IPS DF 6.9 (cell line): ENCODE results near the gene SYPL1.
A peak's percentile ranks its signal among the peaks of the same experiment; 100 is the strongest.

Experiments
- DNase-seq: peaks from one replicate; pipeline ENCODE4 v3.0.0-alpha.2; 2013; ENCODE audit warnings: low read depth, low spot score
- H3K27ac ChIP-seq: one replicate; pipeline ENCODE4 v1.5.1; 2013; ENCODE audit warnings: low read length, control low read depth
- H3K27me3 ChIP-seq: 2 replicates; pipeline ENCODE4 v1.6.1; 2013; ENCODE audit warnings: mild to moderate bottlenecking, low read length; ENCODE audit not compliant: control insufficient read depth, insufficient read depth
- H3K36me3 ChIP-seq: 2 replicates; pipeline ENCODE4 v1.6.1; 2013; ENCODE audit warnings: low read length; ENCODE audit not compliant: control insufficient read depth, insufficient read depth
- H3K4me1 ChIP-seq: 2 replicates; pipeline ENCODE4 v1.6.1; 2013; ENCODE audit warnings: low read length; ENCODE audit not compliant: control insufficient read depth, insufficient read depth
- H3K4me3 ChIP-seq: 2 replicates; pipeline ENCODE4 v1.5.1; 2013; ENCODE audit warnings: mild to moderate bottlenecking, low read length
- H3K9me3 ChIP-seq: 2 replicates; pipeline ENCODE4 v1.6.1; 2013; ENCODE audit warnings: low read length, inconsistent platforms; ENCODE audit not compliant: control insufficient read depth, insufficient read depth
- WGBS: extraction: QIAGEN DNeasy Blood & Tissue Kit; methylation state at CpG from one replicate; pipeline ENCODE4 v1.1.7; 2013; ENCODE audit warnings: mixed read lengths, missing lambda C conversion rate; ENCODE audit not compliant: insufficient read length, insufficient coverage; 5-methylcytosine and 5-hydroxymethylcytosine counted together

The SYPL1 gene

DNA sequence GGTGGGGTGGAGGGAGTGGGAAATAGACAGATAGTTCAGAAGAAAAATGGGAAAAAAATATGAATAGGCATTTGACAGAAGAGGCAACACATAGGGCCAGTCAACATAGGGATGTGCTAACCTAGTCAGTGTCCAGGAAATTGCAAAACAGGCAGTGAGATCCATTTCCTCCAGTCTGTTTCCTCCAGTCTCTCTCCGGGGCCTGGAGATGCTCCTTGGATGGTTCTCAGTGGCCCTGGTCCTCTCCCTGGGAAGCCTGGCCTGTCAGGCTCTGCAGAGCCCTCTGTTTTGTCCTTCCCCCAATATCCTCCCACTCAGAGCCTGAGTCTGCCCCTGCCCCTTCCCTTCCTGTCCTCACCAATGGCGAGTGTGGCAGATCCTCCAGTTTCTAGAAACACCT is 52.6 kb downstream of the SYPL1 start:
- Histone ChIP-seq H3K4me1 (no peaks in the 10 kb centered on the region; the same call in 1 of the 2 replicates), H3K9me3 (no peaks in the 10 kb centered on the region), H3K27me3 (no peaks in the 10 kb centered on the region), H3K36me3 (no peaks in the 10 kb centered on the region), H3K27ac (no peak overlapping the region), H3K4me3 (no peak overlapping the region)
- no peak for DNase-seq
- WGBS: no CpG with 5 or more reads among the region's 2 CpGs

DNA sequence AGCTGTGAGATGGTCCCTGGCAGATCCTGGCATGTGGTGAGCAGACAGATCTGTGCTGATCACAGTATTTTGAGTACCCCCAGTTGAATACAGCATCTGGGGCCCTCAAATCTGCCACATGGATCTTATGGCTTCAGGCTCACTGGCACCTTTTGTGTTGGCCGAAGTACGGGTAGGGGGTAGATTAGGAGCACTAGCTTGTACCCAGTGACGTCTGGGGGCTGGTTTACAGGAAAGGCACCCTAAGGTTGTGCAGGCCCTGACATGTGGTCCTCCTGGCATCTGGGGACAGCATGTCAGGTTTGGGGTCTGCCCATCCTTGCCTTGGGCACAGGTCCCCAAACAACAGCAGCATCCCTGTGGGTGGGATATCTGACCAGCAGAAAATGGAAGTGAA is 53.2 kb downstream of the SYPL1 start:
- H3K9me3 ChIP-seq: no peaks in the 10 kb centered on the region
- no peaks in the 10 kb centered on the region for H3K36me3 ChIP-seq
- no peak overlapping the region for H3K27ac ChIP-seq
- no peaks in the 10 kb centered on the region for H3K27me3 ChIP-seq
- no CpG with 5 or more reads among the region's 3 CpGs for WGBS
- no peaks in the 10 kb centered on the region; the same call in 1 of the 2 replicates for H3K4me1 ChIP-seq
- no peak overlapping the region for H3K4me3 ChIP-seq
- no peak for DNase-seq

DNA sequence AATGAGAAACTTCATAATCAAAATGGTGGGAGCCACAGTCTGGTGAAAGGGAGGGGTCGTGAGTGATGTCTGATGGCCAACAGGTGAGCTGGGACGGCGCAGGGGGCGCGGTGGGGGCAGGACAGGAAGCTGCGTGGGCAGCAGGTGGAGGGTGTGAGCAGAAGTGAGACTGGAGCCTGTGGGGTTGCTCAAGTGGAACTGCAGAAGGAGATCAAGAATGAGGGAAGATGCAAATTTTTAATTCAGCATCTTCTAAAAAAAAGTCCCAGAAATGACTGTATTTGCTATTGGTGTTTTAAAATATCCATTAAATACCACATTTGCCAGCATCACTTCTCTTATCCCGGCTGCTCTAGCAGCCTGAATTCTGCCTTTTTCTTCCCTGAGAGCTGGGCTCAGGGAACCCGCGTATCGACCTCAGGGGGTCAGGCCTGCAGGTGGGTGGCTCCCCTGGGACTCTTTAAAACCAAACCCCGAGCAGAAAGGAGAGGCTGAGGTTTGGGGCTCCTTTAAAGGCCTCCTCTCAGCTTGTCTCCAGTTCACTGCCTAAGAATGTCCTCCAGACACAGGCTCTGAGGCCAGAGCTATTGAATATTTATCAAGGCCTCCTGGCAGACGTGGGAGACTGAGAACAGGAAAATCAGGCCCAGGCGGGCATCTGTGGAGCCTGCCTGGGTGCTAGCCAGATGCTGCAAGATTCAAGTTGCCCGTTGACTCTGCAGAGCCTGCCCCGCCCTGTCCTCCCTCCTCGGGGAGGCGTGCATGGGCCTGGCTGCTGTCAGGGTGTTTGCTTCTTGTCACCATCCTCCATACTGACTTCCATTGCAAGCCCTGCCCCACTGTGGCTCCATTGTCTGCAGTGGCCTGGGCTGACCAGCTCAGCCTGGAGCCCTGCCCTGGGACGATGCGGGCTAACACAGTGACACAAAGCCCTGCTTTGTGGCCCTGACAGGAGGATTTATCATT is 53.9 kb downstream of the SYPL1 start:
- Histone ChIP-seq H3K27me3 (no peaks in the 10 kb centered on the region), H3K27ac (no peak overlapping the region), H3K9me3 (no peaks in the 10 kb centered on the region), H3K4me3 (no peak overlapping the region), H3K4me1 (no peaks in the 10 kb centered on the region; the same call in 1 of the 2 replicates), H3K36me3 (no peaks in the 10 kb centered on the region)
- WGBS: no CpG with 5 or more reads among the region's 19 CpGs
- DNase-seq: no peak

DNA sequence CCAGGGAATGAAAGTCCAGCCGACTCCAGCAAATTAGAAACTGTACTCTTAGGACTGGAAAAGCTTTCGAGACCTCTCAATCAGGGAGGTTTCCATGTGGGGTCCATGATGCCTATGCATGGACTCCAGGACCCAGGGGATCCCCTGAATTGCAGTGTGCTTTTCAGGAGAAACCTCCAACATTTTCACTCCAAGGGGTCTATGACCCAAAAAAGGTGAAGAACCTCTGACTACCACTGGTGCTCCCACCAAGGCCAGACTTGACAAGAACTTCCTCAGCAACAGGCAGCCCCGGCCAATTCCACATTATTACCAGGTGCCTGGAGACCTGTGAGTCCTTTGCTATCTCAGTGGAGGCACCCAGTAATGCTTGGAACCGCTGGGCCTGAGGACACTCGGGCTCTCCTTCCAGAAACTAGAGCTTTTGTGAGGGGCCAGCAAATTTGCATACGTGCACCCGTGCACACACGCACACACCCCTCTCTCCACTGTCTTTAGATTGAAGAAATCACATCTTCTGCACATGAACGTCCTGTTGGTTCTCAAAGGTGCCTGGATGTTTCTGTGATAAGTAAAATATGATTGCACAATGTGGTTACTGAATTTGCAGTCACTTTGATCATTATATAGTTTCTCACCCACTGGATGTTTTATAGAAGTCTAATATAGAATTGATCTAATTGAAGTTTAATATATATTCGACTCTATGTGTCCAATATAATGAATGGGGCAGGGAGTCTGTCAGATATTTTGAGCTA is 54.7 kb downstream of the SYPL1 start:
- Histone ChIP-seq H3K9me3 (no peaks in the 10 kb centered on the region), H3K4me1 (no peaks in the 10 kb centered on the region; the same call in 1 of the 2 replicates), H3K4me3 (no peak overlapping the region), H3K27ac (no peak overlapping the region), H3K27me3 (no peaks in the 10 kb centered on the region), H3K36me3 (no peaks in the 10 kb centered on the region)
- DNase-seq: no peak
- WGBS: no CpG with 5 or more reads among the region's 10 CpGs

DNA sequence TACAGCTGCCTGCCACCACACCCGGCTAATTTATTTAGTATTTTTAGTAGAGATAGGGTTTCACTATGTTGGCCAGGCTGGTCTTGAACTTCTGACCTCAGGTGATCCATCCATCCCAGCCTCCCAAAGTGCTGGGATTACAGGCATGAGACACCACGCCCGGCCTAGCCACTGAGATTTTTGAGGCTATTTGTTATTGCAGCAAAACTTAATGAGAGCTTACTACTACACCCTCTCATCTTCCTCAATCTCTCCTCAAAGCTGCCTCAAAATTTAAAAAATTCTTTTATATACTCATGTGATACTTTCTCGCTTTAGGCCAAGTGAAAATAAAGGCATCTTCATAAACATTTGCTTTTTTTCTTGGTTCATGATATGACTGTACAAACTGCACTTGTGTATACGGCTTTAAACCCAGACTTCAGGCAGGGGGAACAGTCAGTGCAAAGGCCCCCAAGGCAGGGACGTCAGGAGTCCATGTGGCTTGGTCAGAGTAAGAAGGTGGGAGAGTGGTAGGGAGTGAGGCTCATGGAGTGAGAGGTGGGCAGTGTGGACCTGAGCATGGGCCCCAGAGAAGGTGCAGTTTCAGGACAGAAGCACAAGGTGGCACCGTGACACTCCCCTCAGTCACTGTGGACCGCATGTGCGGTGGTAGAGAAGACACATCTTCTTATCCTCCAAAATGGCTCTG is 55.5 kb downstream of the SYPL1 start:
- Histone ChIP-seq H3K36me3 (no peaks in the 10 kb centered on the region), H3K9me3 (no peaks in the 10 kb centered on the region), H3K27me3 (no peaks in the 10 kb centered on the region), H3K4me3 (no peak overlapping the region), H3K4me1 (no peaks in the 10 kb centered on the region; the same call in 1 of the 2 replicates), H3K27ac (no peak overlapping the region)
- 100% methylated on average over 1 of the region's 9 CpGs for WGBS
- DNase-seq: peak; percentile 64

DNA sequence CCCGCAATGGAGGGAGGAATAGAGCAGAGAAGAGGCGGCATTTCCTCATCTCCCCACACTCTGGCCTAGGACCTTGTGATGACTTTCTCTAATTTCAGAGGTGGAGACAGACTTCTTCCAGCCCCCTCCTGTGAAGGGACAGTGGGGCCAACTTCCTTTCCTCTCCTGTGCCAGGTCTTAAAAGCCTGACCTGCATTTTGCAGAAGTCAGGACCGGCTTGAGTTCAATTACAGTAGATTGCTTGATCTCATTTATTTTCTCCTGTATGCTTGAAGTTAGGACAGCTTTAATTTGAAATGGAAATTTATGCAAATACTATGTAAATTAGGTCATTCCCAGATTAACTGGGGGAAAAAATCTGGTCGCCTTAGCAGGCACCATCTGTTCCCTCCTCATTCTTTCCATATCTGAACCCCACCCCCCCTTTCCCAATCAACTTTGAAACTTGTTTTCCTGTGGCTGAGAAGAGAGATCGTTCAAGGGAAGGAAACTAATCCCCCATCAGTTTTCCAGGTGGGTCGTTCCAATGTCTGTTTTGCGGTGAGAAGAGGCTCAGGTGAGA is 57.1 kb downstream of the SYPL1 start:
- Histone ChIP-seq H3K27me3 (no peaks in the 10 kb centered on the region), H3K4me1 (no peaks in the 10 kb centered on the region; the same call in 1 of the 2 replicates), H3K9me3 (no peaks in the 10 kb centered on the region), H3K27ac (no peak overlapping the region), H3K4me3 (no peak overlapping the region), H3K36me3 (no peaks in the 10 kb centered on the region)
- DNase-seq: no peak
- WGBS: no CpG with 5 or more reads among the region's 7 CpGs

DNA sequence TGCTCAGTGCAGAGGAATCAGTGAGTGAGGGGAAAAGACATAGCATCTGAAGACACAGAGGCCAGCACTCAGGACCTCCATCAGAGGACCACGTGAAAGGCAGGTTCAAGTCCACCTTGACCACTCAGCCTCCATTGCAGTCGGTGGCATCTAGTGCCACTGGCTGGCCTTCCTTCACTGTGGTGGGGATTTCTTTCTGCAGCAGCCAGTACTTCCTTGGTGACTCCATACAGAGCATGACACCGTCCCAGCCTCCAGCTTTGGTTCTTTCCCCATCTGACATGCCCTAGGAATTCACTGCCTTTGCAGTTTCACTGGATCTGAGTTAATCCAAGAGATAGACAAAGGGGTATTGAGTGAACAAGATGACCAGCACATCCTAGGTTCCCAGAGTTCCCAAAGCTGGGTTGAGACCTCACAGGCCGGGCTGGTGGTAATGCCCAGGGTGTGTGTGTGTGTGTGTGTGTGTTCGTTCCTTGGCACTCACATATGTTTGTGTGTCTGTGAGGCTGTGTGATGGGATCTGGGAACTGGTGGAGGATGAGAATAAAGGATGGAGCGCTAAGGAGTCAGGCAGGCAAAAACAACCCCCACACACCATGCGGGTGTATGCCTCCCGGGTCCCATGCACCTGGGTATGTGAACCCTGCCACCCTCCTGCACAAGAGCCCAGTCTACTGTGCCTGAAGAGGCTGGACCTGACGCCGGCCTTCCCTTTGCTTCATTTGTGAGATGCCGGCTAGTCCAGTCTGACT is 57.8 kb downstream of the SYPL1 start:
- no peaks in the 10 kb centered on the region; the same call in 1 of the 2 replicates for H3K4me1 ChIP-seq
- H3K9me3 ChIP-seq: no peaks in the 10 kb centered on the region
- no peak for DNase-seq
- H3K4me3 ChIP-seq: no peak overlapping the region
- no peaks in the 10 kb centered on the region for H3K27me3 ChIP-seq
- H3K27ac ChIP-seq: no peak overlapping the region
- no peaks in the 10 kb centered on the region for H3K36me3 ChIP-seq
- WGBS: no CpG with 5 or more reads among the region's 11 CpGs

DNA sequence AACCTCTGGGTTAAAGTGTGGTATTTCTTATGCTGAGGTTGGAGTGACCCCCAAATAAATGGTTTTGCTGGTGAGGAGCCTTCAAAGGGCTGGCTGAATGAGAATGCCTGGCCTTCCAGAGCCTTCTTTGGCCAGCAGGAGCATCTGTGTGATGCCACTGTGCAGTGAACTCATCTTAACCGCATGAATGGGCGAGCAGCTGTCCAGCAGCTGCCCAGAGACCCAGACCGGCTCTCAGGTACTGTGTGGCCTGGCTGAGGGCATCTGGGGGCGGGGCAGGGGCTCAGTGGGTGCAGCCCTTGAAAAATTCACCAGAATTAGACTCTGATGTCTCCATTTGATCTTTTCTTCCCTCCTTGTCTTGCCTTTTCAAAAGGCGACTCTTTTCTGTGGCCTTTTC is 59.0 kb downstream of the SYPL1 start:
- no peak for DNase-seq
- H3K4me3 ChIP-seq: no peak overlapping the region
- H3K9me3 ChIP-seq: no peaks in the 10 kb centered on the region
- H3K27me3 ChIP-seq: no peaks in the 10 kb centered on the region
- H3K27ac ChIP-seq: no peak overlapping the region
- H3K4me1 ChIP-seq: no peaks in the 10 kb centered on the region; the same call in 1 of the 2 replicates
- WGBS: no CpG with 5 or more reads among the region's 5 CpGs
- no peaks in the 10 kb centered on the region for H3K36me3 ChIP-seq

DNA sequence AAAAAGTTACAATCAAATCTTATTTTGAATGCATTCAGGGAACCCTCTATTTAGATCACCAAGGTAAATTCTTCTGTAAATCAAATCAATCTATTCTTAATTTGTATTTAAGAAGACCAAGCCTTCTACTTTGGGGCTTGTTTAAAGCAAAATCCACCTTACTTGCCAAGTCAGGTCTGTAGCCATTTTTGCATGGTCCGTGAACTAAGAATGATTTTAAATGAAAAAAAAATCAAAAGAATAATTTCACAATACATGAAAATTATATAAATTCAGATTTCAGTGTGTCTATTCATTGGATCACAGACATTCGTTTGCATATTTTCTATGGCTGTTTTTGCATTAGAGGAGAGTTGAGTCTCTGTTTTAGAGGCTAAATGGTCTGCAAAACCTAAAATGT is 59.4 kb downstream of the SYPL1 start:
- WGBS: no CpG with 5 or more reads among the region's 2 CpGs
- H3K4me3 ChIP-seq: no peak overlapping the region
- H3K27ac ChIP-seq: no peak overlapping the region
- no peaks in the 10 kb centered on the region for H3K9me3 ChIP-seq
- H3K4me1 ChIP-seq: no peaks in the 10 kb centered on the region; the same call in 1 of the 2 replicates
- no peak for DNase-seq
- no peaks in the 10 kb centered on the region for H3K27me3 ChIP-seq
- H3K36me3 ChIP-seq: no peaks in the 10 kb centered on the region
